C4-2B (cell line): ENCODE measurements around the gene MNAT1.
"Not testable (repeated sequence)": the region's sequence is repeated elsewhere in the genome, so short reads cannot be mapped to it uniquely, and the experiment has no call there.

ENCODE experiments used
- CTCF ChIP-seq: fragments of 450-650 bp; conservative IDR thresholded peaks from 2 replicates; pipeline ENCODE4 v1.5.1; 2017; ENCODE audit warnings: mild to moderate bottlenecking
- ZFX ChIP-seq: fragments of 450-650 bp; IDR thresholded peaks from 2 replicates; pipeline ENCODE4 v1.6.1; 2017

- TF ChIP-seq CTCF, ZFX: not testable (repeated sequence)
Measured at GRCh38 chr14:60780558-60780957, 46.0 kb downstream of the MNAT1 start.
